ENCODE data around the gene HACE1.

The HACE1 gene

GRCh38 chr6:104796031-104796785, 63.5 kb downstream of the HACE1 start:
- TF ChIP-seq, protein P1, sequence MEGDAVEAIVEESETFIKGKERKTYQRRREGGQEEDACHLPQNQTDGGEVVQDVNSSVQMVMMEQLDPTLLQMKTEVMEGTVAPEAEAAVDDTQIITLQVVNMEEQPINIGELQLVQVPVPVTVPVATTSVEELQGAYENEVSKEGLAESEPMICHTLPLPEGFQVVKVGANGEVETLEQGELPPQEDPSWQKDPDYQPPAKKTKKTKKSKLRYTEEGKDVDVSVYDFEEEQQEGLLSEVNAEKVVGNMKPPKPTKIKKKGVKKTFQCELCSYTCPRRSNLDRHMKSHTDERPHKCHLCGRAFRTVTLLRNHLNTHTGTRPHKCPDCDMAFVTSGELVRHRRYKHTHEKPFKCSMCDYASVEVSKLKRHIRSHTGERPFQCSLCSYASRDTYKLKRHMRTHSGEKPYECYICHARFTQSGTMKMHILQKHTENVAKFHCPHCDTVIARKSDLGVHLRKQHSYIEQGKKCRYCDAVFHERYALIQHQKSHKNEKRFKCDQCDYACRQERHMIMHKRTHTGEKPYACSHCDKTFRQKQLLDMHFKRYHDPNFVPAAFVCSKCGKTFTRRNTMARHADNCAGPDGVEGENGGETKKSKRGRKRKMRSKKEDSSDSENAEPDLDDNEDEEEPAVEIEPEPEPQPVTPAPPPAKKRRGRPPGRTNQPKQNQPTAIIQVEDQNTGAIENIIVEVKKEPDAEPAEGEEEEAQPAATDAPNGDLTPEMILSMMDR (IDR thresholded peaks at IDR 0.05; ENCODE audit: low read depth, low read length) = no peak
- no peak for DNase-seq (ENCODE audit: low read depth in 2 of 2)
- H3K4me3 ChIP-seq (replicated peaks in 1 of 2; ENCODE audit: low read depth in 2 of 2, low read length in 2 of 2) = no peak overlapping the region

GRCh38 chr6:104795363-104795762, 64.4 kb downstream of the HACE1 start:
- H3K4me3 ChIP-seq (replicated peaks in 1 of 2; ENCODE audit: low read depth in 2 of 2, low read length in 2 of 2) = no peak overlapping the region
- DNase-seq (ENCODE audit: low read depth in 2 of 2) = no peak
- TF ChIP-seq, protein P1 (IDR thresholded peaks at IDR 0.05; ENCODE audit: low read depth, low read length) = no peak

DNA sequence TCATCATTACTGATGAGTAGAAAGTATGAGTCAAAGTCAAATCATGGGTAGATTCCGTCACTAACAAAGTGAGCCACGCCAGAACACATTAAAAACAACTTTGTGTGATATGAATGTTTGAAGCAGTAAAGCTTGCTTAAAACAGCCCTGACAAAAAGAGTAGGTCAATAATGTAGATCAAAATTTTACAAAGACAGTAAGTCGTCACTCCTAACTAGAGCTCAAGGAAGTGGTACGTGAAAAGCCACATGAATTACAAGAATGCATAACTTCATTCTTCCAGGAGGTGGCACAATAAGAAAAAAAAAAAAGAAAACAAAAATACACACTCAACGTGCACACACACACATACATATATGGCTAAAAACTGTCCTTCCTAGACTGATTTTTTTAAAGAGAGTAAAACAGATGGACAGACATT, 69.9 kb downstream of the HACE1 start:
- TF ChIP-seq, protein P1 (IDR thresholded peaks at IDR 0.05; ENCODE audit: low read depth, low read length) = peak; percentile 20
- no peak overlapping the region for H3K4me3 ChIP-seq (replicated peaks in 1 of 2; ENCODE audit: low read depth in 2 of 2, low read length in 2 of 2)
- peak; percentile 73 to 85 for DNase-seq (ENCODE audit: low read depth in 2 of 2)

- TF ChIP-seq, protein P1 (IDR thresholded peaks at IDR 0.05; ENCODE audit: low read depth, low read length) = no peak
- peak in 1 of 2 donors; percentile 23 for DNase-seq (ENCODE audit: low read depth in 2 of 2)
- no peak overlapping the region for H3K4me3 ChIP-seq (replicated peaks in 1 of 2; ENCODE audit: low read depth in 2 of 2, low read length in 2 of 2)
Measured at GRCh38 chr6:104788400-104788799, 71.3 kb downstream of the HACE1 start.

DNA sequence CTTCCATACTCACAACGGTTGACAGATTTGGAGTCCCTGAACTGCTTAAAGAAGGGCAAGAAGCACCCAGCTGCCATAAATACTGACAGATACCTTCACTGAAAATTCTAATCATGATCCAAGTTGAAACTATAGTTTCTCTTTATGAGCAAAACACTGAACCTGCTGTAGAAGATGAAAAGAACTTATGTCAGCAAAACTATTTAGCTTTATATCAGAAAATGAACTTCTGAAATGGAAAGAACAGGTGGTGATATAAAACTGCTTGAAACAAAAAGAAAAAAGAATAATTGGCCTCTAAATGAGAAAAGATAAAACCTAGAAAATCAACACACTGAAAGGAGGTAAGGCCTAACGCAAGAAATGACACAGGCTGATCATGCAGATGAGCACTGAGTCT, 72.4 kb downstream of the HACE1 start:
- TF ChIP-seq, protein P1 (IDR thresholded peaks at IDR 0.05; ENCODE audit: low read depth, low read length) = no peak

DNA sequence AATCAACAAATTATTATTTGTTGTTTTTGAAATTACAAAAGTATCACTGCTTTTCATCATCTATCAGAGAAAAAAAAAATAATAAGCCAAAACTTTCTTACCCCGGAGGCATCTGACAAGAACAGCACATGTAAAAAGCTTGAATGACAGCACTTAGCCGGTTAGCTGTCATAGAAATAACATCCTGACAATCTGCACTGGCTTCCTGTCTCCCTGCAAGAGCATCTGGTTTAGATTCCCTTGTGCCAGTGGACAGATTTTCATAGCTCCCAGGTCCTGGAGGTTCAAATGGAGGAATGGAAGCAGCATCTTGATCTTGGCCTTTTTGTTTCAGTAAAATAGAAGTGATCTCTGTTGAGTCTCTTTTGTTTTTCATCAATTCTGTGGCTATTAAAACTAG, 74.8 kb downstream of the HACE1 start:
- TF ChIP-seq, protein P1 (IDR thresholded peaks at IDR 0.05; ENCODE audit: low read depth, low read length) = no peak
- peak; percentile 24 to 51 for DNase-seq (ENCODE audit: low read depth in 2 of 2)
- H3K4me3 ChIP-seq (replicated peaks in 1 of 2; ENCODE audit: low read depth in 2 of 2, low read length in 2 of 2) = no peak overlapping the region

More for the DNA sequence above, 72.4 kb downstream of the HACE1 start:
- H3K4me3 ChIP-seq (replicated peaks in 1 of 2; ENCODE audit: low read depth in 2 of 2, low read length in 2 of 2) = no peak overlapping the region
- DNase-seq (ENCODE audit: low read depth in 2 of 2) = no peak

All from cardiac fibroblast (primary cell).